Mesendoderm (in vitro differentiated cells): ENCODE measurements around the gene RBM3.

Experiments
- DNase-seq: peaks from one replicate; pipeline ENCODE4 v3.0.0; 2013
- H2AK5ac ChIP-seq: 2 replicates; pipeline ENCODE4 v1.6.1; 2013; ENCODE audit warnings: low read length, inconsistent platforms
- H2BK120ac ChIP-seq: 2 replicates; pipeline ENCODE4 v1.6.1; 2013; ENCODE audit warnings: low read depth, mild to moderate bottlenecking, low read length, moderate library complexity, mixed read lengths
- H2BK15ac ChIP-seq: replicated peaks from 2 replicates; pipeline ENCODE4 v1.6.1; 2013; ENCODE audit warnings: low read depth, mild to moderate bottlenecking, moderate library complexity
- H2BK5ac ChIP-seq: 2 replicates; pipeline ENCODE4 v1.6.1; 2013; ENCODE audit warnings: low read length, inconsistent platforms
- H3K18ac ChIP-seq: 2 replicates; pipeline ENCODE4 v1.6.1; 2013; ENCODE audit warnings: mild to moderate bottlenecking, low read length, mixed read lengths
- H3K23ac ChIP-seq: one replicate; pipeline ENCODE4 v1.6.1; 2013; ENCODE audit warnings: low read length
- H3K27ac ChIP-seq: 2 replicates; pipeline ENCODE4 v1.5.1; 2013; ENCODE audit warnings: low read depth, mild to moderate bottlenecking, inconsistent platforms, low read length, moderate library complexity
- H3K27me3 ChIP-seq: 2 replicates; pipeline ENCODE4 v1.6.1; 2013; ENCODE audit warnings: low read length, control low read depth, mild to moderate bottlenecking, inconsistent platforms; ENCODE audit not compliant: insufficient read depth, poor library complexity
- H3K36me3 ChIP-seq: 2 replicates; pipeline ENCODE4 v1.6.1; 2013; ENCODE audit warnings: low read length, inconsistent platforms; ENCODE audit not compliant: control insufficient read depth, insufficient read depth
- H3K4ac ChIP-seq: one replicate; pipeline ENCODE4 v1.6.1; 2013; ENCODE audit warnings: low read depth, mild to moderate bottlenecking, low read length, moderate library complexity
- H3K4me1 ChIP-seq: 2 replicates; pipeline ENCODE4 v1.6.1; 2013; ENCODE audit warnings: low read depth, low read length, inconsistent platforms; ENCODE audit not compliant: control insufficient read depth
- H3K4me2 ChIP-seq: 2 replicates; pipeline ENCODE4 v1.6.1; 2013; ENCODE audit warnings: low read length
- H3K4me3 ChIP-seq: 2 replicates; pipeline ENCODE4 v1.5.1; 2013; ENCODE audit warnings: mild to moderate bottlenecking, low read length
- H3K56ac ChIP-seq: one replicate; pipeline ENCODE4 v1.6.1; 2013; ENCODE audit warnings: low read length
- H3K79me1 ChIP-seq: 2 replicates; pipeline ENCODE4 v1.6.1; 2013; ENCODE audit warnings: low read length, inconsistent platforms
- H3K79me2 ChIP-seq: 2 replicates; pipeline ENCODE4 v1.6.1; 2013; ENCODE audit warnings: mild to moderate bottlenecking, low read length; ENCODE audit not compliant: control insufficient read depth, insufficient read depth
- H3K9ac ChIP-seq: 2 replicates; pipeline ENCODE4 v1.6.1; 2013; ENCODE audit warnings: low read length, inconsistent platforms
- H4K5ac ChIP-seq: one replicate; pipeline ENCODE4 v1.6.1; 2013; ENCODE audit warnings: low read length
- H4K8ac ChIP-seq: one replicate; pipeline ENCODE4 v1.6.1; 2013; ENCODE audit warnings: low read depth, mild to moderate bottlenecking, control low read depth, low read length, moderate library complexity
- WGBS: extraction: QIAGEN DNeasy Blood & Tissue Kit; methylation state at CpG from one replicate; pipeline ENCODE4 v1.1.7; 2013; ENCODE audit warnings: low lambda C conversion rate, missing lambda C conversion rate; ENCODE audit not compliant: insufficient coverage; ENCODE audit errors: extremely low coverage; 5-methylcytosine and 5-hydroxymethylcytosine counted together

The RBM3 gene

DNA sequence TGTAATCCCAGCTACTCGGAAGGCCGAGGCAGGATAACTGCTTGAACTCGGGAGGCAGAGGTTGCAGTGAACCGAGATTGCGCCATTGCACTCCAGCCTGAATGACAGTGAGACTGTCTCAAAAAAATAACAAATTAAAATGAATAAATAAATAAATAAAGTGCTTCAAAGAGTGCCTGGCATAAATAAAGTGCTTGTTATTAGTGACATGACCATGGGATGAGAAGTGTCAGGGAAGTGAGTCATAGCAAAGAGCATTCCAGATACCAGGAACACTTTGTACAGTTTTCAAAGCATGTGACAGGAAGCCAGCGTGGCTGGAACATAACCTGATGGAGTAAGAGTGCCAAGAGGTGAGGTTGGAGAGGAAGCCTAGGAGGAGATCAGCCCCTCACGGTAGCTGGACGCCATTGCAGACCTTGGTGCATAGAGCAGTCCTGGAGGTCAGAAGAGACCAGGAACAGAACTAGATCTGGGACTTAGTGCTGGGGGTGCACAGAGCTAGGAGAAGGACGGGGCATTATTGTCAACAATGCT lies 17.0 kb downstream of the RBM3 start:
- no peak overlapping the region for H2BK120ac ChIP-seq
- no peak overlapping the region for H2BK5ac ChIP-seq
- DNase-seq: no peak
- H3K18ac ChIP-seq: no peak overlapping the region
- H3K9ac ChIP-seq: no peak overlapping the region
- H2BK15ac ChIP-seq: no peak overlapping the region
- no CpG with 5 or more reads among the region's 9 CpGs for WGBS
- no peaks in the 10 kb centered on the region for H3K27me3 ChIP-seq
- H3K4me3 ChIP-seq: no peak overlapping the region
- H4K8ac ChIP-seq: no peak overlapping the region
- H3K23ac ChIP-seq: no peak overlapping the region
- H3K27ac ChIP-seq: no peak overlapping the region
- H3K4me2 ChIP-seq: no peak overlapping the region
- no peaks in the 10 kb centered on the region for H3K79me2 ChIP-seq
- no peaks in the 10 kb centered on the region for H3K79me1 ChIP-seq
- no peaks in the 10 kb centered on the region for H3K4me1 ChIP-seq
- no peak overlapping the region for H3K4ac ChIP-seq
- H3K56ac ChIP-seq: no peak overlapping the region
- no peak overlapping the region for H2AK5ac ChIP-seq
- no peaks in the 10 kb centered on the region for H3K36me3 ChIP-seq
- H4K5ac ChIP-seq: no peak overlapping the region

DNA sequence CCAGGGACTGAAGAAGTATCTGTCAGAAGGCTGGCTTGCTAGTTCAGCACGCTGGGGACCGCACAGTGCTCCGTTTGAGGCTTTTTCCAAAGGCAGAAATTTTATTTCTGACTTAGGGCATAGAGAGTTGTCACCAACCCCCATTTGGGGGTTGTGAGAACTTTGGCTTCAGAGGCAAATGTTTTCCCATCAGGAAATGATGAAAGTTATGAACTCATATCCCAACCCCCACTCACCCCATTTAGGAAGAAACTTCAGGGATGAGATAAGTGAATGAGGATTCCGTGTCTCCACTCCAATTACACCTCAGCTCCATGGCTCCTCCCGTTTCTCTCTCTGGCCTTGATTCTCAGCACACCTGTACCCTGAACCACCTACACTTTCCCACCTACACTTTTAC lies 18.7 kb downstream of the RBM3 start:
- H2BK120ac ChIP-seq: no peak overlapping the region
- no peaks in the 10 kb centered on the region for H3K79me2 ChIP-seq
- H3K36me3 ChIP-seq: no peaks in the 10 kb centered on the region
- no peak overlapping the region for H2AK5ac ChIP-seq
- H3K56ac ChIP-seq: no peak overlapping the region
- no peaks in the 10 kb centered on the region for H3K4me1 ChIP-seq
- H4K5ac ChIP-seq: no peak overlapping the region
- no peak overlapping the region for H3K23ac ChIP-seq
- no peak overlapping the region for H3K4me2 ChIP-seq
- no peak overlapping the region for H4K8ac ChIP-seq
- no peak overlapping the region for H3K4ac ChIP-seq
- no peak overlapping the region for H2BK5ac ChIP-seq
- H2BK15ac ChIP-seq: no peak overlapping the region
- no peaks in the 10 kb centered on the region for H3K27me3 ChIP-seq
- H3K9ac ChIP-seq: no peak overlapping the region
- no peaks in the 10 kb centered on the region for H3K79me1 ChIP-seq
- DNase-seq: no peak
- no peak overlapping the region for H3K4me3 ChIP-seq
- no peak overlapping the region for H3K27ac ChIP-seq
- no peak overlapping the region for H3K18ac ChIP-seq
- no CpG with 5 or more reads among the region's 5 CpGs for WGBS

DNA sequence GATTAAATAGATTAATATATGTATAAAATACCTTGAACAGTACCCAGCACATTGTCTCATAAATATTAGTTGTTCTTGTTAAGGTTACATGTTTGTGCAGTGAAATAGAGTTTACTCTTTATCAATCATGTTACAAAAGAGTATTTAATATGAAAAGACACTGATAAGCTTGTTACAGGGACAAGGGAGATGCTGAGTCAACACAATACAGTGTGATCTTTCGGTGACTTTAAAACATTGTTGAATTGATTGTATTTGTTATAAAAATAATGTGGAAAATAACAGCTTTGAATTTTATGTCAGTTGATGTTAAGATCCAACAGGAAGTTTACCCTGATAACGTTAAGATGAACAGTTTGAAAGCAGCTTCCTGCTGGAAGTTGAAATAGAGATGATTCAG lies 21.6 kb downstream of the RBM3 start:
- H3K79me2 ChIP-seq: no peaks in the 10 kb centered on the region

DNA sequence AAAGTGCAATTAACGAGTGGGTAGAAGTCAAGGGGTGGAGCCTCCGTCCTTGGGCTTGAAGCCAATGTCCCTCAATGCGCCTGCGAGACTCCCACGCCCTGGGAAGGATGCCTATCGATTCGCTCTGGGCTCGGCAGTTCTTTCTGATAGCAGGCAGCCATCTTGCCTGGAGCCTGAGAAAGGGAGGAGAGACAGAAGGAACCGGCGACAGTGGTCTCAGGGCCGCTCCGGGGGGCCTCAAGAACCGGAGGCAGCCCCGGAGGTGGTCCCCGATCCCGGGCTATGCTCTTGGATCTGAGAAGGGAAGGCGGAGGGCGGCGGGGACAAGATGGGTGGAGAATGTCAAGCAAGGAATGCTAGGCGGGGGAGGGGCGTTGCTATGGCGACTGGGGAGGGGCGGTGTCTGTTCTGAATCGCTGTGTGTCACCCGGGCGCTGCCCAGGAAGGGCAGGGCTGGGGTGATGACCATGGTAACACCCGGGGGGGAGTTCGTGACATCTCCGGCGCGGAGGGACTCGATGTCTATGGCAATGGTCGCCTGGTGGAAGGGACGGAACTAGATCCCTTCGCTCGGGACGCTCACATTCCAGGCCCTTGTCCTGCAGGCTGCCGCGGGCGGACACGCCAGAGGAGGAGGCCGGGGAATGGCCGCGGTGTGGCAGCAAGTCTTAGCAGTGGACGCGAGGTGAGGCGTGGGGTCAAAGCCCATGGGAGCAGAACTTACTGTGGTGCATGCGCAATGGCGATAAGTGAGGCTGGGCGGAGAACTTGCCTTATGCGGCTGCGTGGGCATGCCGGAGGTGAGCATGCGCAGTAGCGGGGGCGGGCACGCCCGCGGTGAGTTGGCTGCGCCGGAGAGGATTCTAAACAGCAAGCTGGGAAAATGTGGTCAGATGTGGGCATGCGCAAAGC lies 23.3 kb downstream of the RBM3 start, which contains the start of gene WDR13:
WDR13 (plus strand) TSS at position 140 of the 912 bp plus-strand sequence; CDS start at position 645, 505 bp downstream.
- Histone ChIP-seq H2BK15ac (no peak within 1 kb of the TSS), H3K9ac (peak within 1 kb of the TSS; percentile 93)
- WGBS: no CpG with 5 or more reads among the region's 62 CpGs

More for the DNA sequence above, 21.6 kb downstream of the RBM3 start:
- no peak overlapping the region for H3K4me3 ChIP-seq
- H3K4me1 ChIP-seq: no peaks in the 10 kb centered on the region
- no peak overlapping the region for H3K18ac ChIP-seq
- no peaks in the 10 kb centered on the region for H3K79me1 ChIP-seq
- no peak overlapping the region for H3K4ac ChIP-seq
- H2BK5ac ChIP-seq: no peak overlapping the region
- no peak overlapping the region for H3K27ac ChIP-seq
- WGBS: no CpG with 5 or more reads among the region's 2 CpGs
- no peaks in the 10 kb centered on the region for H3K36me3 ChIP-seq
- H4K5ac ChIP-seq: no peak overlapping the region
- no peaks in the 10 kb centered on the region for H3K27me3 ChIP-seq
- no peak overlapping the region for H3K23ac ChIP-seq
- H2BK15ac ChIP-seq: no peak overlapping the region
- no peak for DNase-seq
- no peak overlapping the region for H3K9ac ChIP-seq
- H2AK5ac ChIP-seq: no peak overlapping the region
- no peak overlapping the region for H4K8ac ChIP-seq
- no peak overlapping the region for H3K4me2 ChIP-seq
- H2BK120ac ChIP-seq: no peak overlapping the region
- H3K56ac ChIP-seq: no peak overlapping the region

DNA sequence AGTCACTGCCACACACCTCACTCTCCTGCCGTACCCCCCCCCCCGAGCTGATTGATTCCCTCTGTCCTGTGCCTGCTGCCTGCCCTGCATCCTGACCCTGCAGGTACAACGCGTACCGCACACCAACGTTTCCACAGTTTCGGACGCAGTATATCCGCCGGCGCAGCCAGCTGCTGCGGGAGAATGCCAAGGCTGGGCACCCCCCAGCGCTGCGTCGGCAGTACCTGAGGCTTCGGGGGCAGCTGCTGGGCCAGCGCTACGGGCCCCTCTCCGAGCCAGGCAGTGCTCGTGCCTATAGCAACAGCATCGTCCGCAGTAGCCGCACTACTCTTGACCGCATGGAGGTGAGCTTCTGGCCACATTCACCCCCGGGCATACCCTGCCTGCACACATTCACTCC lies 24.3 kb downstream of the RBM3 start:
- Histone ChIP-seq H3K27ac (no peak overlapping the region), H2BK15ac (no peak overlapping the region)

More for the DNA sequence above, 23.3 kb downstream of the RBM3 start, which contains the start of gene WDR13:
- no peak within 1 kb of the TSS for H3K23ac ChIP-seq
- no peak within 1 kb of the TSS for H4K5ac ChIP-seq
- no peak within 1 kb of the TSS for H4K8ac ChIP-seq
- peak within 1 kb of the TSS; percentile 61 for H3K4me3 ChIP-seq
- peak within 1 kb of the TSS; percentile 66 for H3K4me2 ChIP-seq
- no peaks in the 10 kb centered on the region for H3K4me1 ChIP-seq
- no peaks in the 10 kb centered on the region for H3K27me3 ChIP-seq
- peak within 1 kb of the TSS; percentile 22 for H3K18ac ChIP-seq
- peak within 1 kb of the TSS; percentile 66 for H2BK5ac ChIP-seq
- no peak within 1 kb of the TSS for H2AK5ac ChIP-seq
- H3K79me1 ChIP-seq: no peaks in the 10 kb centered on the region
- H3K4ac ChIP-seq: peak within 1 kb of the TSS; percentile 49
- H2BK120ac ChIP-seq: no peak within 1 kb of the TSS
- H3K79me2 ChIP-seq: no peaks in the 10 kb centered on the region
- peak within 1 kb of the TSS; percentile 84 for H3K27ac ChIP-seq
- peak within 1 kb of the TSS; percentile 97 for H3K56ac ChIP-seq
- H3K36me3 ChIP-seq: no peaks in the 10 kb centered on the region
- DNase-seq: peak; percentile 94

More for the DNA sequence above, 24.3 kb downstream of the RBM3 start:
- Histone ChIP-seq H2AK5ac (no peak overlapping the region), H3K4me1 (no peaks in the 10 kb centered on the region), H3K4me3 (no peak overlapping the region), H3K4me2 (no peak overlapping the region), H3K4ac (no peak overlapping the region), H3K18ac (no peak overlapping the region), H3K79me1 (no peaks in the 10 kb centered on the region), H3K56ac (peak overlapping the region; percentile 42), H3K9ac (peak overlapping the region; percentile 32), H3K23ac (no peak overlapping the region), H4K8ac (no peak overlapping the region), H3K27me3 (no peaks in the 10 kb centered on the region), H2BK120ac (no peak overlapping the region), H4K5ac (no peak overlapping the region), H3K36me3 (no peaks in the 10 kb centered on the region), H3K79me2 (no peaks in the 10 kb centered on the region), H2BK5ac (no peak overlapping the region)
- DNase-seq: no peak
- no CpG with 5 or more reads among the region's 25 CpGs for WGBS
